Ascending aorta (tissue), 2 donors: Measurements from ENCODE around the gene RALGPS1. TPM values are rescaled to one million over a fixed set of nuclear protein-coding genes. Genes with fewer than 3 reads are reported as not detected.

Source experiments
- DNase-seq, 2 donors: peaks; one replicate each; pipeline ENCODE4 v3.0.0-alpha.2; 2019; ENCODE audit warnings: low spot score in 2 of 2
- H3K27ac ChIP-seq, 2 donors: fragments of 200-600 bp; sonication (generic); one replicate each; pipeline ENCODE4 v1.5.1; 2016 to 2017; ENCODE audit warnings: mild to moderate bottlenecking in 1 of 2
- H3K27me3 ChIP-seq: fragments of 200-600 bp; sonication (generic); one replicate; pipeline ENCODE4 v1.5.1; 2017
- H3K36me3 ChIP-seq, 2 donors: fragments of 200-600 bp; sonication (generic); one replicate each; pipeline ENCODE4 v1.5.1; 2016
- H3K4me1 ChIP-seq, 2 donors: fragments of 200-600 bp; sonication (generic); one replicate each; pipeline ENCODE4 v1.5.1; 2016 to 2017; ENCODE audit warnings: mild to moderate bottlenecking in 1 of 2
- H3K4me3 ChIP-seq, 2 donors: fragments of 200-600 bp; sonication (generic); one replicate each; pipeline ENCODE4 v1.5.1; 2016 to 2017; ENCODE audit warnings: mild to moderate bottlenecking in 1 of 2
- H3K9me3 ChIP-seq, 2 donors: fragments of 200-600 bp; sonication (generic); one replicate each; pipeline ENCODE4 v1.5.1; 2016
- intact Hi-C: fragments of 100-400 bp; cut with DNase I; formaldehyde crosslinking; loops from one replicate; pipeline ENCODE4 v1.15.1; 2023
- total RNA-seq: library from RNA; depleted of rRNA; stranded (reverse); fragments of >200 nt; gene quantifications from one replicate; pipeline ENCODE4 v1.1.0, GENCODE V29; 2016
- TF ChIP-seq, protein P1 (sequence below), 3 experiments: fragments of 200-600 bp in 2 of 3; fragments of 450-650 bp in 1 of 3; sonication (generic) in 2 of 3; IDR thresholded peaks; one replicate each; pipeline ENCODE4 v1.5.1; 2016 to 2019; ENCODE audit warnings: antibody characterized with exemption in 3 of 3, mild to moderate bottlenecking in 1 of 3, moderate library complexity in 1 of 3

RALGPS1 gene
- total RNA-seq, 1 donor from 2014 or later, result 9.8 TPM

DNA sequence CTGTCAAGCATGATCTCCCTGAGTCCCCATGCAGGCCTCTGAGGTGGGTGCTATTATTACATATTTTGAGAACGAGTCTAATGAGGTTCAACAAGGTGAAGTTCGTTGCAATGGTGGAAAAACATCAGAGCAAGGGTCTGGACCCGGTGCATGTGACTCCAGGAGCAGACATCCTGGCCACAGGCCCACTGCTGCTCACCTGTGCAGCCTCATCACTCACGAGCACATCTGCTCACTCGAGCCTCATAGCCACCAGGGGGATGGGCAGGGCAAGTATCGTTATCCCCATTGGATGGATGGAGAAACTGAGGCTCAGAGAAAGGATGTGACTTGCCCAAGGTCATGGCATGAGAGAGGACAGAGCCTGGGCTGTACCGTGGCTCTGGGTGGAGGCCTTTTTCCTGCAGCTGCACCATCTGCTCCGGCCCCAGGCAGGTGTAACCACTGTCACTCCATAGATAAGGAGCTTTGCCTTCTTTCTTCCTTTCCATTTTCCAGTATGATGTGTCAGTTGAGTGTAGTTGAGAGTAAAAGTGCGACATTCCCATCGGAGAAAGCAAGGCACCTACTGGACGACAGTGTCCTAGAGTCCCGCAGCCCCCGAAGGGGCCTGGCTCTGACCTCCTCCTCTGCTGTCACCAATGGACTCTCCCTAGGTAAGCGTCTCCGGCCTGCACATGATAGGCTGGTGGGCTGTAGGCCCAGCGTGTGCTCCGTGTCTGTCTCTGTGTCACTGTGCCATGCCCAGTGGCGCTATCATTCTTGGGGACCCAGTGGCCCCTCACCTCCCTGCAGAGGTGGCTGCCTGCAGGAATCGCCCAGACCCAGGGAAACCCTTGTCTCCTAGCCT is 281.6 kb downstream of the RALGPS1 start:
- H3K9me3 ChIP-seq, result no peaks in the 10 kb centered on the region
- no peak overlapping the region for H3K27ac ChIP-seq
- peaks cover 0 to 11% of the 10 kb centered on the region in 2 donors for H3K4me1 ChIP-seq
- intact Hi-C loops, result loop anchor here (5.0 kb wide), 1 partner anchor 334 kb away; the partner anchor contains the start of gene ZBTB34
- no peaks in the 10 kb centered on the region for H3K36me3 ChIP-seq
- no peak for DNase-seq
- TF ChIP-seq, protein P1, sequence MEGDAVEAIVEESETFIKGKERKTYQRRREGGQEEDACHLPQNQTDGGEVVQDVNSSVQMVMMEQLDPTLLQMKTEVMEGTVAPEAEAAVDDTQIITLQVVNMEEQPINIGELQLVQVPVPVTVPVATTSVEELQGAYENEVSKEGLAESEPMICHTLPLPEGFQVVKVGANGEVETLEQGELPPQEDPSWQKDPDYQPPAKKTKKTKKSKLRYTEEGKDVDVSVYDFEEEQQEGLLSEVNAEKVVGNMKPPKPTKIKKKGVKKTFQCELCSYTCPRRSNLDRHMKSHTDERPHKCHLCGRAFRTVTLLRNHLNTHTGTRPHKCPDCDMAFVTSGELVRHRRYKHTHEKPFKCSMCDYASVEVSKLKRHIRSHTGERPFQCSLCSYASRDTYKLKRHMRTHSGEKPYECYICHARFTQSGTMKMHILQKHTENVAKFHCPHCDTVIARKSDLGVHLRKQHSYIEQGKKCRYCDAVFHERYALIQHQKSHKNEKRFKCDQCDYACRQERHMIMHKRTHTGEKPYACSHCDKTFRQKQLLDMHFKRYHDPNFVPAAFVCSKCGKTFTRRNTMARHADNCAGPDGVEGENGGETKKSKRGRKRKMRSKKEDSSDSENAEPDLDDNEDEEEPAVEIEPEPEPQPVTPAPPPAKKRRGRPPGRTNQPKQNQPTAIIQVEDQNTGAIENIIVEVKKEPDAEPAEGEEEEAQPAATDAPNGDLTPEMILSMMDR (IDR thresholded peaks at IDR 0.05), result no peak
- H3K27me3 ChIP-seq, result no peaks in the 10 kb centered on the region
- H3K4me3 ChIP-seq, result no peak overlapping the region

DNA sequence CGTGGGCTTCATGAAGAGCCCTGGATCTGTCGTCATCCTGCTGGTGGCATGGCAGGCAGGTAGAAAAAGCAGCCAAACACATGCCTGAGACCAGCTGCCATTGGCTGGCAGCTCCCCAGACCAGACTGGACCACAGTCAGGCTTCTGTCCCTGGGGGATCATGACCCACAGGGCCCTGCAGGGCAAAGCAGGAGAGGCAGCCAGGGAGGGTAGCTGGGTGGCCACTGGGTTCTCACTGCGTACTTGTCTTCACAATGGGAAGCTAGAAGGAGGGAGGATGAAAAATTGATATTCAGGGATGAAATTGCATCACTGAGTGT is 282.2 kb downstream of the RALGPS1 start:
- intact Hi-C loops, result loop anchor here (5.0 kb wide), 1 partner anchor 334 kb away; the partner anchor contains the start of gene ZBTB34
- H3K27me3 ChIP-seq, result no peaks in the 10 kb centered on the region

DNA sequence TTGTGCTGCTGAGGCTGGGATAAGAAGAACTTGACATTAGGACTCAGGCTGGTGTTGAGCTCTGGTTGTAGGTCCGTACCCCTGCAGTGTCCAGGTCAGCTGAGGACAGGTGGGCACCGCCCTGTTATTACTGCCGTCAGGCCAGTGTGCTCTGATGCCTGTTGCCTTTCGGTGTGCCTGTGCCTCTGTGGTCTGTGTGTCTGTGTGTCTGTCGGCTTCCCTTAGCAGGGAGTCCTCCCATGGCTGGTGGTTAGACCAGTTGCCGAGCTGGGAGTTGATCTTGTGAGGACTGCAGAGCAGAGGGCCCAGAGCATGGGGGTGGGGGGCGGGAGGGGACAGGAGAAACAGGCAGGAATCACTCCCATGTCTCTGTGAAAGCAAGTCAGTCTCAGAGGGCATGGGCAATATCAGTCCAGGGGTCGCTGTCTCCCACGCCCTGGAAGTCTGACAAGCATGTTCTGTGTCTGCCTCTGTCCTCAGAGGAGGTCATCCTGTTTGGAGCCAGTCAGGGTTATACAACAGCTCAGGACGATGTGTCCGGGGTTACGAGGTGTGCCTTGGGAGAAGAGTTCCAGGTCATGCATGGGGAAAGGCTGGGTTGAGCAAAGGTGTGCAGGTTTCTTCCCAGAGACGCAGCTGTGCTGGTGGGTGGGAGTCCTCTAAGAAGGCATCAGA is 282.7 kb downstream of the RALGPS1 start:
- intact Hi-C loops, result loop anchor here (5.0 kb wide), 1 partner anchor 335 kb away; the partner anchor contains the start of gene ZBTB34
- no peak overlapping the region for H3K4me3 ChIP-seq
- H3K9me3 ChIP-seq, result no peaks in the 10 kb centered on the region
- H3K36me3 ChIP-seq, result no peaks in the 10 kb centered on the region
- no peaks in the 10 kb centered on the region for H3K27me3 ChIP-seq
- TF ChIP-seq, protein P1 (IDR thresholded peaks at IDR 0.05), result no peak
- no peak overlapping the region for H3K27ac ChIP-seq
- H3K4me1 ChIP-seq, result peaks cover 0 to 11% of the 10 kb centered on the region in 2 donors
- no peak for DNase-seq

More for the DNA sequence above, 282.2 kb downstream of the RALGPS1 start:
- H3K4me3 ChIP-seq, result no peak overlapping the region
- TF ChIP-seq, protein P1 (IDR thresholded peaks at IDR 0.05), result no peak
- H3K9me3 ChIP-seq, result no peaks in the 10 kb centered on the region
- H3K36me3 ChIP-seq, result no peaks in the 10 kb centered on the region
- DNase-seq, result no peak
- no peak overlapping the region for H3K27ac ChIP-seq
- peaks cover 0 to 11% of the 10 kb centered on the region in 2 donors for H3K4me1 ChIP-seq

DNA sequence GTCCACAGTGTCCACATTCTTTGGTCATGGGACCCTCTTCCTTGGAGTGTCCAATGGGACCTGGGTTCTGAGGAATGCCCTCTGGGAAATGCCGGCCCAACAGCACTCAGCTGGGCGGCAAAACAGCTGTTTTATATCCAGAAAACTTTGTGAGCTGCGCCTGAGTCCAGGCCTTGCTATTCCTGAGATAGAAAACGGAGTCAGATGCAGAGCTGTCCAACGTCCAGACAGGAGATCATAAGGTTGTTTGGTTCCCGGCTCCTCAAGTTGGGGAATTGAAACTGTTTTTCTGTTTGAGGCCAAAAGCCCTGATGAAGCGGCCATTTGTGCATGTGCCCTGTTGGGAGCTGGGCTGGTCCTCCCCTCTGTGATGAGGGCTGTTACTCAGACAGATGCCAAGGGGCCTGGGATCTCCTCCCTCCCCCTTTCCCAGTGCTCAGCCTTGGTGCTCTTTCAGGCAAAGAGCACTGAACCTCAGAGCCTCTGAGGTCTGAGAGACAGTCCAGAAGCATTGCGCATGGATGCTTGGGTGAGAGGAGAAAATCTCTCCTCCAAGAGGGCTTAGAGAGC is 283.4 kb downstream of the RALGPS1 start:
- Histone ChIP-seq H3K36me3 (no peaks in the 10 kb centered on the region), H3K9me3 (no peaks in the 10 kb centered on the region), H3K4me1 (peaks cover 0 to 11% of the 10 kb centered on the region in 2 donors), H3K4me3 (no peak overlapping the region), H3K27ac (no peak overlapping the region), H3K27me3 (no peaks in the 10 kb centered on the region)
- DNase-seq, result no peak
- TF ChIP-seq, protein P1 (IDR thresholded peaks at IDR 0.05), result no peak
- intact Hi-C loops, result loop anchor here (2.0 to 5.0 kb wide), 2 partner anchors 43 to 336 kb away; partner anchors contain the start of gene ZBTB34

DNA sequence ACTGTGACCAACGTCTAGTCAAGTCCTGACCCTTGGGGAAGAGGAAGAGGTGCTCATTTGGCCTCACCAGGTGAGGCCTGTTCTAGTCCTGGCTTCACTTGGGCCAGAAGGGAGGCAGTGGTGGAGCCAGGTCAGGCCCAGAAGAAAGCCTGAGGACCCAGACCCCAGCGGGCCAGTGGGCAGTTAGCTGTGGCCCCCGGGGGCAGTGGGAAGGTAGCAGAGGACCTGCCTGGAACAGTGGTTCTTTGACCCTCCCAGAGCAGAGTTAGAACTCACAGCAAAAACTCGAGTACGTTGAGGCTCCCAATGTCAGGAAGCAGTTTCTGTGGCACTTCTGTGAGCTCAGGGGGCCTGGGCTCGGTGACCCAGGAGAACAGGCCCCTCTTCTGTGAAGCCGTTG is 284.0 kb downstream of the RALGPS1 start:
- intact Hi-C loops, result loop anchor here (2.0 to 5.0 kb wide), 2 partner anchors 44 to 336 kb away; partner anchors contain the start of gene ZBTB34
- DNase-seq, result no peak
- Histone ChIP-seq H3K27ac (no peak overlapping the region), H3K36me3 (no peaks in the 10 kb centered on the region), H3K9me3 (no peaks in the 10 kb centered on the region), H3K4me1 (peaks cover 0 to 11% of the 10 kb centered on the region in 2 donors), H3K4me3 (no peak overlapping the region), H3K27me3 (no peaks in the 10 kb centered on the region)
- TF ChIP-seq, protein P1 (IDR thresholded peaks at IDR 0.05), result no peak
